Measurements from ENCODE around the gene HBS1L.
A peak's percentile ranks its signal among the peaks of the same experiment; 100 is the strongest.

The HBS1L gene

GRCh38 chr6:134964451-134965203 lies 90.0 kb downstream of the HBS1L start:
- peaks cover 10% of the 10 kb centered on the region for H3K9me3 ChIP-seq (ENCODE audit: control insufficient read depth, low read length)
- H3K4me3 ChIP-seq (ENCODE audit: low read length), result no peak overlapping the region
- H3K36me3 ChIP-seq (ENCODE audit: control insufficient read depth, insufficient read depth, low read length, severe bottlenecking), result peaks cover 63% of the 10 kb centered on the region
- no peaks in the 10 kb centered on the region for H3K27me3 ChIP-seq (replicated peaks; ENCODE audit: control insufficient read depth, insufficient read depth, low read length)
- H3K9ac ChIP-seq (ENCODE audit: low read length), result no peak overlapping the region
- no peaks in the 10 kb centered on the region for H3K4me1 ChIP-seq (ENCODE audit: control insufficient read depth, insufficient read depth, low read length)
- DNase-seq (ENCODE audit: low read depth), result no peak

DNA sequence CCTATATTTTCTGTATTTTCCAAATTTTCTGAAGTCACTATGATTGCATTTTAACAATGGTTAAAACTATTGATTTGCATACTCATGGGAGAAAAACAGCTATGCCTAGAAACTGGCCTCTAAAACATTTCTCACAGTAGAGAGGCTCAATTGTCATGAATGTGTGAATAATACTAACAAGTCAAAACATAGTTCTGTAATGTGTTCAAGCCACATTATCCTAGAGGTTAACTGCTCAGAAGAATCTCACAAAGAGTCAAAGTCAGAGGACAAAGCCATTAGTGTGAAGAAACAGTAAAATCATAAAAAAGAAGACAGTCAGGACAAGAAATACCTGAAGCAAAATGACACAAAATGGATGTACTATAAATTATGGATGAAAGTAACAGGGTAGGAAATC lies 92.2 kb downstream of the HBS1L start:
- Histone ChIP-seq H3K9me3 (ENCODE audit: control insufficient read depth, low read length) (peaks cover 16% of the 10 kb centered on the region), H3K36me3 (ENCODE audit: control insufficient read depth, insufficient read depth, low read length, severe bottlenecking) (peaks cover 62% of the 10 kb centered on the region), H3K9ac (ENCODE audit: low read length) (no peak overlapping the region), H3K4me1 (ENCODE audit: control insufficient read depth, insufficient read depth, low read length) (no peaks in the 10 kb centered on the region), H3K4me3 (ENCODE audit: low read length) (no peak overlapping the region), H3K27me3 (replicated peaks; ENCODE audit: control insufficient read depth, insufficient read depth, low read length) (no peaks in the 10 kb centered on the region)
- no peak for DNase-seq (ENCODE audit: low read depth)

GRCh38 chr6:134961366-134961765 lies 93.3 kb downstream of the HBS1L start:
- DNase-seq (ENCODE audit: low read depth), result no peak
- H3K27me3 ChIP-seq (replicated peaks; ENCODE audit: control insufficient read depth, insufficient read depth, low read length), result no peaks in the 10 kb centered on the region
- H3K9ac ChIP-seq (ENCODE audit: low read length), result no peak overlapping the region
- H3K4me3 ChIP-seq (ENCODE audit: low read length), result no peak overlapping the region
- peaks cover 16% of the 10 kb centered on the region for H3K9me3 ChIP-seq (ENCODE audit: control insufficient read depth, low read length)
- no peaks in the 10 kb centered on the region for H3K4me1 ChIP-seq (ENCODE audit: control insufficient read depth, insufficient read depth, low read length)
- H3K36me3 ChIP-seq (ENCODE audit: control insufficient read depth, insufficient read depth, low read length, severe bottlenecking), result peaks cover 60% of the 10 kb centered on the region

GRCh38 chr6:134959603-134960002 lies 95.0 kb downstream of the HBS1L start:
- no peak for DNase-seq (ENCODE audit: low read depth)
- H3K4me1 ChIP-seq (ENCODE audit: control insufficient read depth, insufficient read depth, low read length), result no peaks in the 10 kb centered on the region

GRCh38 chr6:134956676-134957075 lies 97.9 kb downstream of the HBS1L start:
- Histone ChIP-seq H3K4me1 (ENCODE audit: control insufficient read depth, insufficient read depth, low read length) (no peaks in the 10 kb centered on the region), H3K4me3 (ENCODE audit: low read length) (no peak overlapping the region), H3K36me3 (ENCODE audit: control insufficient read depth, insufficient read depth, low read length, severe bottlenecking) (peaks cover 15% of the 10 kb centered on the region), H3K9me3 (ENCODE audit: control insufficient read depth, low read length) (peaks cover 16% of the 10 kb centered on the region), H3K27me3 (replicated peaks; ENCODE audit: control insufficient read depth, insufficient read depth, low read length) (no peaks in the 10 kb centered on the region), H3K9ac (ENCODE audit: low read length) (no peak overlapping the region)
- peak; percentile 5 for DNase-seq (ENCODE audit: low read depth)

More at GRCh38 chr6:134959603-134960002, 95.0 kb downstream of the HBS1L start:
- peaks cover 43% of the 10 kb centered on the region for H3K36me3 ChIP-seq (ENCODE audit: control insufficient read depth, insufficient read depth, low read length, severe bottlenecking)
- H3K4me3 ChIP-seq (ENCODE audit: low read length), result no peak overlapping the region
- no peak overlapping the region for H3K9ac ChIP-seq (ENCODE audit: low read length)
- H3K9me3 ChIP-seq (ENCODE audit: control insufficient read depth, low read length), result peaks cover 16% of the 10 kb centered on the region
- H3K27me3 ChIP-seq (replicated peaks; ENCODE audit: control insufficient read depth, insufficient read depth, low read length), result no peaks in the 10 kb centered on the region

- H3K4me3 ChIP-seq (ENCODE audit: low read length), result no peak overlapping the region
- H3K9me3 ChIP-seq (ENCODE audit: control insufficient read depth, low read length), result peaks cover 16% of the 10 kb centered on the region
- peaks cover 9% of the 10 kb centered on the region for H3K36me3 ChIP-seq (ENCODE audit: control insufficient read depth, insufficient read depth, low read length, severe bottlenecking)
- no peaks in the 10 kb centered on the region for H3K27me3 ChIP-seq (replicated peaks; ENCODE audit: control insufficient read depth, insufficient read depth, low read length)
- H3K4me1 ChIP-seq (ENCODE audit: control insufficient read depth, insufficient read depth, low read length), result no peaks in the 10 kb centered on the region
- DNase-seq (ENCODE audit: low read depth), result no peak
- no peak overlapping the region for H3K9ac ChIP-seq (ENCODE audit: low read length)
Observed at GRCh38 chr6:134956032-134956431, 98.6 kb downstream of the HBS1L start.

DNA sequence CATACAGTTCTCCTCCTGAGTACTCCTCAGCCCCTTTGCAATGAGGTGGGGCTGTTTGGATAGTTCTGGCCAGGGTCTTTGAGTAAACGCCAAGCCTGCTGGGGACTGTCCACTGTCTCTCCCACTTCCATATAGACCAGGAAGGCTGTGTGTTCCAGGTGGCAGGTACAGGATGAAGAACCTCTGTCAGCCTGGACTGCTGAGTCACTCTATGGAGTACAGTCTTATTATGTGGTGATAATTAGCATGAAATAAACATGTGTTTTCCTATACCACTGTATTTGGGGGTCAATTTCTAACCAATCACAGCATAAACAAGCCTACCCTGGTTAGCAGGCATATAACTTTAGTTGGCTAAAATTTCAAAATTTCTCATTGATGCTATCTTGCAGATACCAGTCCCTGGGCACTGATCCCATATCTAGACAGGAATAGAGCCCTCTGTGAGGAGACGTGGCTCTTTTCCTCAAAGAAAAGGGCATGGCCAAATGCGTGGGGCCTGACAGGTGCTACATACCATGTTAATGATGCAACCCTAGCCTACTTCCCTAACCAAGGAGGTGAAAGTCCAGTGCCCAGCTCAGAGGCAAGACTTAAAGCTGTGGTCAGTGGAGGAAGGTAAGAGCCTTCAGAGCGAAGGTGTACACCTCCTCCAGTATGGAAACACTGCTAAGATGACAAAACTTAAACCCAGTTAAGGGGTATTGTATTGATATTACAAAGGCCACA lies 100.2 kb downstream of the HBS1L start:
- Histone ChIP-seq H3K4me1 (ENCODE audit: control insufficient read depth, insufficient read depth, low read length) (no peaks in the 10 kb centered on the region), H3K4me3 (ENCODE audit: low read length) (no peak overlapping the region), H3K9ac (ENCODE audit: low read length) (no peak overlapping the region), H3K36me3 (ENCODE audit: control insufficient read depth, insufficient read depth, low read length, severe bottlenecking) (peaks cover 4% of the 10 kb centered on the region), H3K27me3 (replicated peaks; ENCODE audit: control insufficient read depth, insufficient read depth, low read length) (no peaks in the 10 kb centered on the region), H3K9me3 (ENCODE audit: control insufficient read depth, low read length) (peaks cover 4% of the 10 kb centered on the region)
- no peak for DNase-seq (ENCODE audit: low read depth)

DNA sequence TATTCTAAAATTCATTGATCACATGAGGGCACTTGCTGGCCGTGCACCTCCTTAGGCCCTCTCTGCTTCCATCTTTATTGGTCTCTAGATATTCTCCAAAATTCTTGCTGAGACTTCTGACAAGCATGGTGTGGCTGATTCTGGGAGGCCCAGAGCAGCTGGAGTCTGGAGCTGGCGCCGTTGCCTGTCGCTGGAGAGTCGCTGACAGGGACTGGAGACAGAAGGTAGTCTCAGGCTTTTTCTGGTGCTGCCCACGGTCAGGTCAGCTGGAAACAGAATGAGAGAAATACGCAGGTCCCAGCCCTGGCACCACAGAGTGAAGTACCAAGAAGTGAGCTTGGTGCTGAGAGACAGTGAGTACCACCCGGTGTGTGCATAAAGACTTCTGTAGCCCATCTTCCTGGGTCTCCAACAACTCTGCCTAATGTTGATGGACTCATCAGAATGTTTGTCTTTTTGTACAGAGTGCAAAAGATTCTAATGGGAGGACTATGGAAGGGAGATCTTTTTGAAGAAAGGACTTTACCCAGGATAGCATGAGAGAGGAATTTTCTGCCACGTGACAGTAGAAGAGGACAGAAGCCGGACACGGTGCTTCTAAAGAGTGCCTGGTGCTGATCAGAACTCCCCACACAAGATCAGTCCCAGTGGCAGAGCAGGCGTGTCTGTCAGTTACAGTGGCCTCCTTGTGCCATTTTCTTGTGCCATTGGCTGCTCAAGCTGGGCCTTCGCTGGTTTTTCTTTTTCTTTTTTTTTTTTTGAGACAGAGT lies 102.9 kb downstream of the HBS1L start:
- Histone ChIP-seq H3K4me1 (ENCODE audit: control insufficient read depth, insufficient read depth, low read length) (no peaks in the 10 kb centered on the region), H3K9ac (ENCODE audit: low read length) (no peak overlapping the region), H3K9me3 (ENCODE audit: control insufficient read depth, low read length) (no peaks in the 10 kb centered on the region), H3K27me3 (replicated peaks; ENCODE audit: control insufficient read depth, insufficient read depth, low read length) (no peaks in the 10 kb centered on the region), H3K4me3 (ENCODE audit: low read length) (no peak overlapping the region), H3K36me3 (ENCODE audit: control insufficient read depth, insufficient read depth, low read length, severe bottlenecking) (no peaks in the 10 kb centered on the region)
- no peak for DNase-seq (ENCODE audit: low read depth)

- Histone ChIP-seq H3K9ac (ENCODE audit: low read length) (no peak overlapping the region), H3K4me1 (ENCODE audit: control insufficient read depth, insufficient read depth, low read length) (no peaks in the 10 kb centered on the region), H3K9me3 (ENCODE audit: control insufficient read depth, low read length) (no peaks in the 10 kb centered on the region), H3K36me3 (ENCODE audit: control insufficient read depth, insufficient read depth, low read length, severe bottlenecking) (no peaks in the 10 kb centered on the region), H3K27me3 (replicated peaks; ENCODE audit: control insufficient read depth, insufficient read depth, low read length) (no peaks in the 10 kb centered on the region), H3K4me3 (ENCODE audit: low read length) (no peak overlapping the region)
- DNase-seq (ENCODE audit: low read depth), result no peak
Observed at GRCh38 chr6:134950482-134950881, 104.1 kb downstream of the HBS1L start.

GRCh38 chr6:134949927-134950326 lies 104.7 kb downstream of the HBS1L start, which contains the start of gene ALDH8A1:
ALDH8A1 (minus strand) TSS chr6:134950101; CDS start chr6:134950053, 48 bp downstream.
- no peak within 1 kb of the TSS for H3K9ac ChIP-seq (ENCODE audit: low read length)
- H3K4me1 ChIP-seq (ENCODE audit: control insufficient read depth, insufficient read depth, low read length), result no peaks in the 10 kb centered on the region
- H3K4me3 ChIP-seq (ENCODE audit: low read length), result no peak within 1 kb of the TSS
- no peaks in the 10 kb centered on the region for H3K36me3 ChIP-seq (ENCODE audit: control insufficient read depth, insufficient read depth, low read length, severe bottlenecking)
- no peaks in the 10 kb centered on the region for H3K9me3 ChIP-seq (ENCODE audit: control insufficient read depth, low read length)
- H3K27me3 ChIP-seq (replicated peaks; ENCODE audit: control insufficient read depth, insufficient read depth, low read length), result no peaks in the 10 kb centered on the region
- DNase-seq (ENCODE audit: low read depth), result no peak

GRCh38 chr6:134948691-134949090 lies 105.9 kb downstream of the HBS1L start:
- no peaks in the 10 kb centered on the region for H3K36me3 ChIP-seq (ENCODE audit: control insufficient read depth, insufficient read depth, low read length, severe bottlenecking)
- H3K9me3 ChIP-seq (ENCODE audit: control insufficient read depth, low read length), result no peaks in the 10 kb centered on the region
- no peak overlapping the region for H3K9ac ChIP-seq (ENCODE audit: low read length)
- no peaks in the 10 kb centered on the region for H3K4me1 ChIP-seq (ENCODE audit: control insufficient read depth, insufficient read depth, low read length)
- H3K4me3 ChIP-seq (ENCODE audit: low read length), result no peak overlapping the region
- DNase-seq (ENCODE audit: low read depth), result no peak
- no peaks in the 10 kb centered on the region for H3K27me3 ChIP-seq (replicated peaks; ENCODE audit: control insufficient read depth, insufficient read depth, low read length)

Data from adipocyte (in vitro differentiated cells).